Kidney (tissue), 14 donors: ENCODE measurements around the gene CSF2. TPM values are rescaled to one million over a fixed set of nuclear protein-coding genes. Genes with fewer than 3 reads are reported as not detected.

ENCODE experiments used
- DNase-seq, 5 donors: peaks; one replicate each; pipeline ENCODE4 v3.0.0-alpha.2; 2013 to 2020
- FAIRE-seq: peaks from 2 replicates; lab custom pipeline; 2012; peaks lifted over from hg19 to GRCh38; lab: Jason Lieb, UNC
- H3K27ac ChIP-seq, 2 donors: one replicate each; pipeline ENCODE4 v1.7.0; 2013; ENCODE audit warnings: low read depth in 2 of 2, low read length in 2 of 2, inconsistent platforms in 1 of 2
- H3K27me3 ChIP-seq: one replicate; pipeline ENCODE4 v1.7.1; 2013; ENCODE audit warnings: low read length, inconsistent platforms; ENCODE audit not compliant: control insufficient read depth, insufficient read depth
- H3K36me3 ChIP-seq, 3 donors: one replicate each; pipeline versions ENCODE4 v1.7.0 to v1.7.1; 2013; ENCODE audit warnings: low read length in 3 of 3, control low read depth in 1 of 3, inconsistent platforms in 1 of 3; ENCODE audit not compliant: insufficient read depth in 3 of 3, control insufficient read depth in 2 of 3
- H3K4me1 ChIP-seq, 3 donors: one replicate each; pipeline versions ENCODE4 v1.7.0 to v1.7.1; 2013; ENCODE audit warnings: low read length in 3 of 3, inconsistent platforms in 1 of 3, low read depth in 1 of 3; ENCODE audit not compliant: control insufficient read depth in 2 of 3, insufficient read depth in 2 of 3
- H3K4me3 ChIP-seq, 3 donors: one replicate each; pipeline versions ENCODE4 v1.7.0 to v1.8.1; 2013; ENCODE audit warnings: low read length in 3 of 3, control low read depth in 1 of 3, inconsistent platforms in 1 of 3
- H3K9ac ChIP-seq, 3 donors: one replicate each; pipeline versions ENCODE4 v1.7.0 to v1.7.1; 2013; ENCODE audit warnings: low read length in 3 of 3, control low read depth in 1 of 3, inconsistent platforms in 1 of 3
- H3K9me3 ChIP-seq, 3 donors: one replicate each; pipeline versions ENCODE4 v1.7.0 to v1.7.1; 2013; ENCODE audit warnings: low read length in 3 of 3, control low read depth in 1 of 3, inconsistent platforms in 1 of 3; ENCODE audit not compliant: control insufficient read depth in 2 of 3, insufficient read depth in 1 of 3
- CTCF ChIP-seq: IDR thresholded peaks from 3 replicates; pipeline ENCODE4 v1.5.1; 2012; ENCODE audit warnings: mild to moderate bottlenecking, moderate library complexity, borderline replicate concordance; ENCODE audit not compliant: insufficient read depth; ENCODE audit errors: extremely low read depth
- intact Hi-C: fragments of 100-400 bp; cut with DNase I; formaldehyde crosslinking; loops from one replicate; pipeline ENCODE4 v1.11.1; 2022
- polyA plus RNA-seq: library from polyadenylated mRNA; stranded (reverse); fragments of 350-450 nt; fragmentation: Illumina TruSeq; extraction: RNeasy Lipid Tissue Mini Kit (QIAGEN cat#74804); gene quantifications from one replicate; pipeline ENCODE4 v1.2.3, GENCODE V29; 2014; ENCODE audit warnings: low read depth, low replicate concordance; ENCODE audit not compliant: insufficient read depth
- total RNA-seq: library from RNA; stranded (reverse); fragmentation: NEBNext Ultra II Directional; extraction: Animal tissue kit (Norgen Biotek cat#: 25700); gene quantifications from one replicate; pipeline ENCODE4 v1.2.1, GENCODE V29; 2021
- donor health status: control.
- donor health status: control.
- donor health status: control.
- donor health status: control.
- donor health status: control.
- donor health status: DM: yes; HTN: yes; CAD: no.
- donor health status: Normal renal cell carcinoma (clear cell type).

The CSF2 gene
- total and polyA plus RNA-seq, 2 donors from 2014 or later = not detected

- FAIRE-seq (no peak), DNase-seq (no peak)
- no peaks in the 10 kb centered on the region for H3K4me1 ChIP-seq
- H3K36me3 ChIP-seq = no peaks in the 10 kb centered on the region
- intact Hi-C loops = no loop called here
- no peaks in the 10 kb centered on the region for H3K9me3 ChIP-seq
- TF ChIP-seq CTCF = no peak
- no peak overlapping the region for H3K4me3 ChIP-seq
- no peak overlapping the region for H3K9ac ChIP-seq
- no peaks in the 10 kb centered on the region for H3K27me3 ChIP-seq
- no peak overlapping the region for H3K27ac ChIP-seq
Observed at GRCh38 chr5:132083071-132083678, 9.6 kb downstream of the CSF2 start.

- H3K4me1 ChIP-seq = no peaks in the 10 kb centered on the region
- H3K9me3 ChIP-seq = no peaks in the 10 kb centered on the region
- intact Hi-C loops = no loop called here
- DNase-seq (no peak), FAIRE-seq (no peak)
- no peaks in the 10 kb centered on the region for H3K27me3 ChIP-seq
- no peak for TF ChIP-seq CTCF
- H3K4me3 ChIP-seq = no peak overlapping the region
- H3K9ac ChIP-seq = no peak overlapping the region
- H3K36me3 ChIP-seq = no peaks in the 10 kb centered on the region
- no peak overlapping the region for H3K27ac ChIP-seq
Observed at GRCh38 chr5:132085686-132086085, 12.1 kb downstream of the CSF2 start.

GRCh38 chr5:132086277-132086794 lies 12.7 kb downstream of the CSF2 start:
- H3K9ac ChIP-seq = no peak overlapping the region
- no peaks in the 10 kb centered on the region for H3K9me3 ChIP-seq
- no peak overlapping the region for H3K27ac ChIP-seq
- TF ChIP-seq CTCF = no peak
- intact Hi-C loops = no loop called here
- no peaks in the 10 kb centered on the region for H3K27me3 ChIP-seq
- H3K36me3 ChIP-seq = no peaks in the 10 kb centered on the region
- no peaks in the 10 kb centered on the region for H3K4me1 ChIP-seq
- DNase-seq (peak in 3 of 5 donors; percentile 8 to 68 (median 13)), FAIRE-seq (no peak)
- no peak overlapping the region for H3K4me3 ChIP-seq
